Thyroid gland (tissue), 4 donors: ENCODE data around the gene RASGRP4.

Source experiments
- POLR2A ChIP-seq, 2 donors: fragments of 450-650 bp; IDR thresholded peaks; one replicate each; pipeline ENCODE4 v1.6.1; 2017; ENCODE audit warnings: antibody characterized with exemption in 2 of 2, mild to moderate bottlenecking in 2 of 2, moderate library complexity in 1 of 2
- TF ChIP-seq, protein P1 (sequence below), 6 experiments: fragments of 200-600 bp in 3 of 6; fragments of 450-650 bp in 3 of 6; sonication (generic) in 3 of 6; IDR thresholded peaks; one replicate each; pipeline ENCODE4 v1.5.1; 2016 to 2019; ENCODE audit warnings: antibody characterized with exemption in 6 of 6, mild to moderate bottlenecking in 2 of 6, inconsistent platforms in 1 of 6, moderate library complexity in 1 of 6

DNA sequence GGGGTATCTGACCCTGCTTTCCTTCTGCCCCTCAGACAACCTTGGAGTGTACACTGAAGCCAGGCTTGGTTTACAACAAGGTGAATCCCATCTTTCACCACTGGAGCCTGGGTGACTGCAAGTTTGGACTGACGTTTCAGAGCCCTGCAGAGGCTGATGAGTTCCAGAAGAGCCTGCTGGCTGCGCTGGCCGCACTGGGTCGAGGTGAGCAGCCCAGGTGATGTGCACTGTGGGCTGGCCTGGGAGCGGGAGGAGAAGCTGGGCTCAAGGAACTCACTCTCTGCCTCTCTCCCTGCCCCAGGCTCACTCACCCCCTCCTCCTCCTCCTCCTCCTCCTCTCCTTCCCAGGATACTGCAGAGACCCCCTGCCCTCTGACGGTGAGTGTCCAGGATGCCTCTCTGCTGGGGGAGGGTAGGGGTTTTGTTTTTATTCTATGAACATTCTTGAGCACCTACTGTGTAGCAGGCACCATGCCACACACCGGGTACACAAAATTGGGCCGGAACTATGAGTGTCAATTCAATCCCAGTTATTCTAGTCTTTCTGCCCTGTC lies 34.0 kb downstream of the RASGRP4 start:
- TF ChIP-seq, protein P1, sequence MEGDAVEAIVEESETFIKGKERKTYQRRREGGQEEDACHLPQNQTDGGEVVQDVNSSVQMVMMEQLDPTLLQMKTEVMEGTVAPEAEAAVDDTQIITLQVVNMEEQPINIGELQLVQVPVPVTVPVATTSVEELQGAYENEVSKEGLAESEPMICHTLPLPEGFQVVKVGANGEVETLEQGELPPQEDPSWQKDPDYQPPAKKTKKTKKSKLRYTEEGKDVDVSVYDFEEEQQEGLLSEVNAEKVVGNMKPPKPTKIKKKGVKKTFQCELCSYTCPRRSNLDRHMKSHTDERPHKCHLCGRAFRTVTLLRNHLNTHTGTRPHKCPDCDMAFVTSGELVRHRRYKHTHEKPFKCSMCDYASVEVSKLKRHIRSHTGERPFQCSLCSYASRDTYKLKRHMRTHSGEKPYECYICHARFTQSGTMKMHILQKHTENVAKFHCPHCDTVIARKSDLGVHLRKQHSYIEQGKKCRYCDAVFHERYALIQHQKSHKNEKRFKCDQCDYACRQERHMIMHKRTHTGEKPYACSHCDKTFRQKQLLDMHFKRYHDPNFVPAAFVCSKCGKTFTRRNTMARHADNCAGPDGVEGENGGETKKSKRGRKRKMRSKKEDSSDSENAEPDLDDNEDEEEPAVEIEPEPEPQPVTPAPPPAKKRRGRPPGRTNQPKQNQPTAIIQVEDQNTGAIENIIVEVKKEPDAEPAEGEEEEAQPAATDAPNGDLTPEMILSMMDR (IDR thresholded peaks at IDR 0.05): no peak
- no peak for TF ChIP-seq POLR2A (IDR thresholded peaks at IDR 0.05)
